ENCODE measurements around the gene UPF3B.
A peak's percentile ranks its signal among the peaks of the same experiment; 100 is the strongest.

Gene UPF3B

DNA sequence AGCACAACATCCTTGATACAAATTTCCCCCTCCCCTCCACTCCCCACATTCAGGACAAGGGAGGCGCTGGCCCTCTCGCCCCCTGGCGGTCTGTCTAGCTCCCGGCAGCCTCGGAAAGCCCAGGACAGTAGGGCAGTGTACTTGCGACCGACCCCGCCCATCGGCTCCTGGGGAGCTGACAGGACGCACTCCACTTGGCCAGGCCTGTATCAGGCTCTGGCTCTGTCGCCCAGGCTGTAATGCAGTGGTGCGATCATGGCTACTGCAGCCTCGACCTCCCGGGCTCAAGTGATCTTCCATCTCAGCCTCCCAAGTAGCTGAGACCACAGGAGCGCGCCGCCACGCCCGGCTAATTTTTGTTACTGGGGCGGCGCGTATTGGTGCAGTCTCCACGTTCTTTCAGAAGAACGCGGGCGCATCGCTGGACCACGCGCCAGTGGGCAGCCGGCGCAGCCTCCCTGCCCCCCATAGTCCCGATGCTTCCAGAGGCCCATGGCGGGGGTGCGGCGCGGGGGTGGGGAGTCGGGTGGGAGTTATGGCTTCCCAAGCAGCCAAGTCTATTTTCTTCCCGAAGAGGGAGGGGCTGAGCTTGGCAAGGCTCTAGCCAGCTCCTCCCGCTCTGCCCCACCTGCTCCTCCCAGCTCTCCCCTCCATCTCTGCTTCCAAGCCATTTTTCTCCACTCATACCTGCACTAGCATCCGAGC, 35.1 kb upstream of the UPF3B start (continued):
- TF ChIP-seq ZNF324 (tag by site-specific recombination; IDR thresholded peaks at IDR 0.05) (peak; percentile 78; the same call in 1 of the 2 replicates), ZFHX2 (tag by site-specific recombination; conservative IDR thresholded peaks at IDR 0.05) (peak; percentile 79), SP3 (tag by site-specific recombination; IDR thresholded peaks at IDR 0.05) (peak; percentile 63), ZNF473 (tag by site-specific recombination; IDR thresholded peaks at IDR 0.05) (no peak), YY1 (tag by site-specific recombination; IDR thresholded peaks at IDR 0.05) (0 out of 2 replicates have a peak, but pooled peaks have one; percentile 53), ZNF629 (tag by site-specific recombination; IDR thresholded peaks at IDR 0.05) (0 out of 2 replicates have a peak, but pooled peaks have one; percentile 33), EGR2 (tag by site-specific recombination; IDR thresholded peaks at IDR 0.05; ENCODE audit: low read depth) (peak; percentile 66; the same call in 1 of the 2 replicates), ZIC2 (tag by site-specific recombination; IDR thresholded peaks at IDR 0.05) (peak; percentile 43; the same call in 1 of the 2 replicates), ZNF132 (tag by site-specific recombination; IDR thresholded peaks at IDR 0.05; ENCODE audit: borderline replicate concordance) (no peak), ZNF426 (tag by site-specific recombination; IDR thresholded peaks at IDR 0.05) (no peak), ZNF654 (tag by site-specific recombination; IDR thresholded peaks at IDR 0.05; ENCODE audit: low read depth) (peak; percentile 16; the same call in 1 of the 2 replicates), ZNF585B (tag by site-specific recombination; IDR thresholded peaks at IDR 0.05) (peak; percentile 25; the same call in 1 of the 2 replicates), ZNF76 (tag by site-specific recombination; IDR thresholded peaks at IDR 0.05; ENCODE audit: borderline replicate concordance, low read depth) (peak; percentile 46; the same call in 1 of the 2 replicates), ZFP37 (tag by site-specific recombination; IDR thresholded peaks at IDR 0.05) (0 out of 2 replicates have a peak, but pooled peaks have one; percentile 44), PRDM10 (tag by site-specific recombination; IDR thresholded peaks at IDR 0.05) (peak; percentile 79), BCL11B (tag by site-specific recombination; IDR thresholded peaks at IDR 0.05; ENCODE audit: low read depth) (no peak), ZBTB48 (tag by site-specific recombination; IDR thresholded peaks at IDR 0.05) (peak; percentile 26; the same call in 1 of the 2 replicates), KLF8 (tag by site-specific recombination; IDR thresholded peaks at IDR 0.05) (peak; percentile 65), KLF16 (tag by site-specific recombination; IDR thresholded peaks at IDR 0.05) (peak; percentile 79; the same call in 1 of the 2 replicates), ZNF777 (tag by site-specific recombination; IDR thresholded peaks at IDR 0.05; ENCODE audit: borderline replicate concordance) (no peak), GLIS1 (tag by site-specific recombination; IDR thresholded peaks at IDR 0.05) (peak; percentile 95), ZBTB17 (tag by site-specific recombination; IDR thresholded peaks at IDR 0.05) (peak; percentile 94), ZNF24 (tag by site-specific recombination; IDR thresholded peaks at IDR 0.05) (peak; percentile 58; the same call in 1 of the 2 replicates), ZNF610 (tag by site-specific recombination; IDR thresholded peaks at IDR 0.05; ENCODE audit: borderline replicate concordance) (peak; percentile 26; the same call in 1 of the 2 replicates), KLF9 (tag by site-specific recombination; IDR thresholded peaks at IDR 0.05; ENCODE audit: low read depth) (peak; percentile 86), OSR2 (tag by site-specific recombination; IDR thresholded peaks at IDR 0.05) (peak; percentile 76), ZEB2 (tag by site-specific recombination; IDR thresholded peaks at IDR 0.05) (0 out of 2 replicates have a peak, but pooled peaks have one; percentile 29), ZNF223 (tag by site-specific recombination; IDR thresholded peaks at IDR 0.05) (no peak), ZNF2 (tag by site-specific recombination; IDR thresholded peaks at IDR 0.05) (peak; percentile 69; the same call in 1 of the 2 replicates)
- TF ChIP-seq, protein P1, sequence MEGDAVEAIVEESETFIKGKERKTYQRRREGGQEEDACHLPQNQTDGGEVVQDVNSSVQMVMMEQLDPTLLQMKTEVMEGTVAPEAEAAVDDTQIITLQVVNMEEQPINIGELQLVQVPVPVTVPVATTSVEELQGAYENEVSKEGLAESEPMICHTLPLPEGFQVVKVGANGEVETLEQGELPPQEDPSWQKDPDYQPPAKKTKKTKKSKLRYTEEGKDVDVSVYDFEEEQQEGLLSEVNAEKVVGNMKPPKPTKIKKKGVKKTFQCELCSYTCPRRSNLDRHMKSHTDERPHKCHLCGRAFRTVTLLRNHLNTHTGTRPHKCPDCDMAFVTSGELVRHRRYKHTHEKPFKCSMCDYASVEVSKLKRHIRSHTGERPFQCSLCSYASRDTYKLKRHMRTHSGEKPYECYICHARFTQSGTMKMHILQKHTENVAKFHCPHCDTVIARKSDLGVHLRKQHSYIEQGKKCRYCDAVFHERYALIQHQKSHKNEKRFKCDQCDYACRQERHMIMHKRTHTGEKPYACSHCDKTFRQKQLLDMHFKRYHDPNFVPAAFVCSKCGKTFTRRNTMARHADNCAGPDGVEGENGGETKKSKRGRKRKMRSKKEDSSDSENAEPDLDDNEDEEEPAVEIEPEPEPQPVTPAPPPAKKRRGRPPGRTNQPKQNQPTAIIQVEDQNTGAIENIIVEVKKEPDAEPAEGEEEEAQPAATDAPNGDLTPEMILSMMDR (tag by site-specific recombination; IDR thresholded peaks at IDR 0.05) = peak; percentile 82
